Epithelial cell of esophagus (primary cell): ENCODE results near the gene PTGES2.

ENCODE experiments used
- DNase-seq: peaks from one replicate; pipeline ENCODE4 v3.0.0; 2010; ENCODE audit warnings: low read depth
- H3K4me3 ChIP-seq: 2 replicates; pipeline ENCODE4 v1.5.1; 2011; ENCODE audit warnings: mild to moderate bottlenecking, low read length, control low read depth
- CTCF ChIP-seq: IDR thresholded peaks from 2 replicates; pipeline ENCODE4 v1.5.1; 2011; ENCODE audit warnings: low read depth, mild to moderate bottlenecking, low read length, control low read depth, inconsistent platforms; ENCODE audit not compliant: insufficient read depth; ENCODE audit errors: missing control alignments

PTGES2 gene

GRCh38 chr9:128103589-128103962, 24.0 kb downstream of the PTGES2 start:
- TF ChIP-seq CTCF = peak; percentile 32
- no peak overlapping the region for H3K4me3 ChIP-seq
- DNase-seq = no peak

GRCh38 chr9:128102861-128103588, 24.5 kb downstream of the PTGES2 start:
- no peak for DNase-seq
- no peak for TF ChIP-seq CTCF
- H3K4me3 ChIP-seq = no peak overlapping the region

- H3K4me3 ChIP-seq = no peak overlapping the region
- no peak for TF ChIP-seq CTCF
- DNase-seq = no peak
Observed at GRCh38 chr9:128102196-128102595, 25.3 kb downstream of the PTGES2 start.

- H3K4me3 ChIP-seq = no peak overlapping the region
- DNase-seq = no peak
- no peak for TF ChIP-seq CTCF
Observed at GRCh38 chr9:128101690-128102089, 25.8 kb downstream of the PTGES2 start.

- no peak for DNase-seq
- no peak overlapping the region for H3K4me3 ChIP-seq
- no peak for TF ChIP-seq CTCF
Observed at GRCh38 chr9:128101231-128101661, 26.3 kb downstream of the PTGES2 start.

- H3K4me3 ChIP-seq = no peak overlapping the region
- TF ChIP-seq CTCF = no peak
- no peak for DNase-seq
Observed at GRCh38 chr9:128100581-128100980, 26.9 kb downstream of the PTGES2 start.

GRCh38 chr9:128099932-128100491, 27.5 kb downstream of the PTGES2 start:
- no peak for TF ChIP-seq CTCF
- peak; percentile 36 for DNase-seq
- peak overlapping the region; percentile 63 for H3K4me3 ChIP-seq
